ENCODE measurements around the gene OTX2. TPM values are rescaled to one million over a fixed set of nuclear protein-coding genes. Genes with fewer than 3 reads are reported as not detected.

OTX2 gene
- total and polyA plus RNA-seq, 2 donors (not counting 1 experiment from before 2014, with no cell fraction given): not detected

- Histone ChIP-seq H3K9ac (ENCODE audit: insufficient read depth, low read length) (no peak overlapping the region), H3K27me3 (ENCODE audit: control insufficient read depth, insufficient read depth, low read length) (peaks cover 5% of the 10 kb centered on the region), H3K79me2 (ENCODE audit: control insufficient read depth, insufficient read depth, low read length) (no peaks in the 10 kb centered on the region), H3K27ac (ENCODE audit: insufficient read depth, low read length) (no peak overlapping the region), H2AFZ (ENCODE audit: low read length) (no peak overlapping the region), H3K4me3 (replicated peaks in 1 of 4; ENCODE audit: control extremely low read depth in 1 of 4, insufficient read depth in 1 of 4, low read depth in 3 of 4, low read length in 4 of 4) (no peak overlapping the region), H3K4me2 (ENCODE audit: extremely low read depth, insufficient read depth, low read length) (no peak overlapping the region), H4K20me1 (ENCODE audit: control insufficient read depth, extremely low read depth, insufficient read depth, low read length) (no peaks in the 10 kb centered on the region), H3K36me3 (ENCODE audit: control insufficient read depth, insufficient read depth, low read length) (no peaks in the 10 kb centered on the region), H3K9me3 (ENCODE audit: control insufficient read depth, insufficient read depth, low read depth, low read length) (no peaks in the 10 kb centered on the region), H3K4me1 (ENCODE audit: control insufficient read depth, extremely low read depth, insufficient read depth, low read length) (no peaks in the 10 kb centered on the region)
- TF ChIP-seq EZH2 (IDR thresholded peaks at IDR 0.05; ENCODE audit: low read length, missing control alignments): no peak
- TF ChIP-seq, protein P1, sequence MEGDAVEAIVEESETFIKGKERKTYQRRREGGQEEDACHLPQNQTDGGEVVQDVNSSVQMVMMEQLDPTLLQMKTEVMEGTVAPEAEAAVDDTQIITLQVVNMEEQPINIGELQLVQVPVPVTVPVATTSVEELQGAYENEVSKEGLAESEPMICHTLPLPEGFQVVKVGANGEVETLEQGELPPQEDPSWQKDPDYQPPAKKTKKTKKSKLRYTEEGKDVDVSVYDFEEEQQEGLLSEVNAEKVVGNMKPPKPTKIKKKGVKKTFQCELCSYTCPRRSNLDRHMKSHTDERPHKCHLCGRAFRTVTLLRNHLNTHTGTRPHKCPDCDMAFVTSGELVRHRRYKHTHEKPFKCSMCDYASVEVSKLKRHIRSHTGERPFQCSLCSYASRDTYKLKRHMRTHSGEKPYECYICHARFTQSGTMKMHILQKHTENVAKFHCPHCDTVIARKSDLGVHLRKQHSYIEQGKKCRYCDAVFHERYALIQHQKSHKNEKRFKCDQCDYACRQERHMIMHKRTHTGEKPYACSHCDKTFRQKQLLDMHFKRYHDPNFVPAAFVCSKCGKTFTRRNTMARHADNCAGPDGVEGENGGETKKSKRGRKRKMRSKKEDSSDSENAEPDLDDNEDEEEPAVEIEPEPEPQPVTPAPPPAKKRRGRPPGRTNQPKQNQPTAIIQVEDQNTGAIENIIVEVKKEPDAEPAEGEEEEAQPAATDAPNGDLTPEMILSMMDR (conservative IDR thresholded peaks at IDR 0.05 in 1 of 2, IDR thresholded peaks at IDR 0.05 in 1 of 2; ENCODE audit: low read depth in 1 of 2, low read length in 2 of 2): no peak
- no peak for DNase-seq (ENCODE audit: low read depth in 2 of 2)
Measured at GRCh38 chr14:56821177-56821576, 10.9 kb upstream of the OTX2 start.

GRCh38 chr14:56817396-56817921 is 7.2 kb upstream of the OTX2 start:
- H3K27ac ChIP-seq (ENCODE audit: insufficient read depth, low read length): no peak overlapping the region
- no peak overlapping the region for H3K4me2 ChIP-seq (ENCODE audit: extremely low read depth, insufficient read depth, low read length)
- H3K4me1 ChIP-seq (ENCODE audit: control insufficient read depth, extremely low read depth, insufficient read depth, low read length): no peaks in the 10 kb centered on the region
- no peak for TF ChIP-seq EZH2 (IDR thresholded peaks at IDR 0.05; ENCODE audit: low read length, missing control alignments)
- TF ChIP-seq, protein P1 (conservative IDR thresholded peaks at IDR 0.05 in 1 of 2, IDR thresholded peaks at IDR 0.05 in 1 of 2; ENCODE audit: low read depth in 1 of 2, low read length in 2 of 2): no peak
- H3K4me3 ChIP-seq (replicated peaks in 1 of 4; ENCODE audit: control extremely low read depth in 1 of 4, insufficient read depth in 1 of 4, low read depth in 3 of 4, low read length in 4 of 4): no peak overlapping the region
- no peak overlapping the region for H2AFZ ChIP-seq (ENCODE audit: low read length)
- H3K9me3 ChIP-seq (ENCODE audit: control insufficient read depth, insufficient read depth, low read depth, low read length): no peaks in the 10 kb centered on the region
- H4K20me1 ChIP-seq (ENCODE audit: control insufficient read depth, extremely low read depth, insufficient read depth, low read length): no peaks in the 10 kb centered on the region
- DNase-seq (ENCODE audit: low read depth in 2 of 2): no peak
- no peaks in the 10 kb centered on the region for H3K79me2 ChIP-seq (ENCODE audit: control insufficient read depth, insufficient read depth, low read length)
- H3K9ac ChIP-seq (ENCODE audit: insufficient read depth, low read length): no peak overlapping the region
- peaks cover 23% of the 10 kb centered on the region for H3K27me3 ChIP-seq (ENCODE audit: control insufficient read depth, insufficient read depth, low read length)
- H3K36me3 ChIP-seq (ENCODE audit: control insufficient read depth, insufficient read depth, low read length): no peaks in the 10 kb centered on the region

DNA sequence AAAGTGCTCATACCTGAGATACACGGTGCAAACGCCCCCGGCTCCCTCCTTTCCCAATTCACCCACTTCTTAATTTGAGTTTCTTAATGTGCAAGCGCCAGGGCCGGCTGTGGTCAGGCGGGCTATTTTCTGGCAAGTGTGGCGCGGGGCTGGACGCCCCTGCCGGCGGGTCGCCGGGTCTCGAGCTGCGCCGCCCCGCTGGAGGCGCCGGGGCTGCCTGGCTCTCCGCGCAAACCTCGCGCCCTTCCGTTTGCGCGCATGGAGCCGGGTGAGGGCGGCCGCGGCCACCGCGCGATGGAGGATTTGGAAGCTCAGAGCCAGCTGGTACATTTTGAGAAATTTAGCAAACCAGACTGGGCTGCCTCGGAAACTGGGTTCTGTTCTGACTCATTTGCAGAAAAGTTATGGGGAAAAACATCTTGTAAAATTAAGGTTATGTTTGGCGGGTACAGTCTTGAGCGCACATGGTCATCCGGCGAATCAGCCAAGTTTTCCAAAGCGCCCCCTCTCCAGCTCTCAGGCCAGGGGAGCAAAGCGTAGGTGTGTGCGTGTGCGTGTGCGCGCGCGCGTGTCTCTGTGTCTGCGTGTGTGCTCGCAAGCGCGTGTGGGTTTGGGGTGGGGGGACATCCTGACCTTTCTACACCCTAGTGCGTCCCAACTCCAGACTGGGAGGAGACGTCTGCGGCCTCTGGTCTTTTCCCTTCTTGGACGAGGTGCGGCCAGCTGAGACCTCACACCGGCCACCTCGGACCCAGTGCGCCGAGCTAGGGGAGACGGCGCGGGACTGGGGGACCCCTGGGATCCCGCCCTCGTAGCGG is 6.5 kb upstream of the OTX2 start:
- Histone ChIP-seq H3K9ac (ENCODE audit: insufficient read depth, low read length) (no peak overlapping the region), H3K4me2 (ENCODE audit: extremely low read depth, insufficient read depth, low read length) (no peak overlapping the region), H3K27me3 (ENCODE audit: control insufficient read depth, insufficient read depth, low read length) (peaks cover 29% of the 10 kb centered on the region), H2AFZ (ENCODE audit: low read length) (no peak overlapping the region), H3K4me1 (ENCODE audit: control insufficient read depth, extremely low read depth, insufficient read depth, low read length) (no peaks in the 10 kb centered on the region), H4K20me1 (ENCODE audit: control insufficient read depth, extremely low read depth, insufficient read depth, low read length) (no peaks in the 10 kb centered on the region), H3K79me2 (ENCODE audit: control insufficient read depth, insufficient read depth, low read length) (no peaks in the 10 kb centered on the region), H3K4me3 (replicated peaks in 1 of 4; ENCODE audit: control extremely low read depth in 1 of 4, insufficient read depth in 1 of 4, low read depth in 3 of 4, low read length in 4 of 4) (no peak overlapping the region), H3K27ac (ENCODE audit: insufficient read depth, low read length) (no peak overlapping the region), H3K9me3 (ENCODE audit: control insufficient read depth, insufficient read depth, low read depth, low read length) (no peaks in the 10 kb centered on the region), H3K36me3 (ENCODE audit: control insufficient read depth, insufficient read depth, low read length) (no peaks in the 10 kb centered on the region)
- TF ChIP-seq, protein P1 (conservative IDR thresholded peaks at IDR 0.05 in 1 of 2, IDR thresholded peaks at IDR 0.05 in 1 of 2; ENCODE audit: low read depth in 1 of 2, low read length in 2 of 2): no peak
- TF ChIP-seq EZH2 (IDR thresholded peaks at IDR 0.05; ENCODE audit: low read length, missing control alignments): no peak
- DNase-seq (ENCODE audit: low read depth in 2 of 2): peak in 1 of 2 donors; percentile 2
